Iris pigment epithelial cell (primary cell): ENCODE data around the gene KCNJ5.

Experiments used
- DNase-seq: peaks from one replicate; pipeline ENCODE4 v3.0.0-alpha.2; 2011; ENCODE audit warnings: low read depth

KCNJ5 gene

DNA sequence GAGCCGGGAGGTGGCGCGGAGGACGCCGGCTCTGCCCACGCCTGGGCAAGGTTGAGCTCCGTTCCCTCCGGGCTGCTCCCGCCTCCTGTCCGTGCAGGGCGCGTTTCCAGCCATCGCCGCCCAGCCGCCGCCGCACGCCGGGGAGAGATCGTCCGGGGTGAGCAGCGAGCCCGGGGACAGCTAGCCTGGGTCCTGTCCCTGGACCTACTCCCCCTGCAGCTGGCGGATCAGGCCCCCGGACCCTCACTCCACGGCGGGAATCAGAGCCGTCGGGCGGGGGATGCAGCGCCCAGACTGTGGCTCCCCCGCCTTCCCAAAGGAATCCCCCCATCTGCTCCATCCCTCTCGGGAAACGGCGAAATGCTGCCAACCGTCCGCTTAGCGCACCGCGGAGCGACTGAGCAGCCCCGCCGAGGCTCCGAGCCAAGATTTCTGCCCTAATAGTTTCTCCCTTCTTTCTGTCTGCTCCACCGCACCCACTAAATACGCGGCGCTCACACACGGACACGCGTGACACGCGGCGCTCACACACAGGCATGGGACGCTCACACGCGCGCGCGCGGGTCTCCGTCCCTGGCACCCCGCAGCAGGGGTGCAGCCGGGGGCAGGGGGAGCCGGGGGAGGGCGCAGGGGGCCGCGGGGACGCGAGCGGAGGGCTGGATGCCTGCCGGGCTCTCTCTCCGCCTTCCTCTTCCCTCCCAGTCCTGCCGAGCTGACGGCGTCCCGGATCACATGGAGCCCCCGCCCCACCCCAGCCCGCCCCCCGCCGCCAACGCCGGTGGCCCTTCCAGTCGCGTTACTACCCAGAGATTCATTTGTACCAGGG, at the start of gene KCNJ5:
TSS of gene KCNJ5 (plus strand) at position 814 of the 826 bp plus-strand sequence. CDS start 19,918 bp downstream, outside the sequence.
- no peak for DNase-seq

DNA sequence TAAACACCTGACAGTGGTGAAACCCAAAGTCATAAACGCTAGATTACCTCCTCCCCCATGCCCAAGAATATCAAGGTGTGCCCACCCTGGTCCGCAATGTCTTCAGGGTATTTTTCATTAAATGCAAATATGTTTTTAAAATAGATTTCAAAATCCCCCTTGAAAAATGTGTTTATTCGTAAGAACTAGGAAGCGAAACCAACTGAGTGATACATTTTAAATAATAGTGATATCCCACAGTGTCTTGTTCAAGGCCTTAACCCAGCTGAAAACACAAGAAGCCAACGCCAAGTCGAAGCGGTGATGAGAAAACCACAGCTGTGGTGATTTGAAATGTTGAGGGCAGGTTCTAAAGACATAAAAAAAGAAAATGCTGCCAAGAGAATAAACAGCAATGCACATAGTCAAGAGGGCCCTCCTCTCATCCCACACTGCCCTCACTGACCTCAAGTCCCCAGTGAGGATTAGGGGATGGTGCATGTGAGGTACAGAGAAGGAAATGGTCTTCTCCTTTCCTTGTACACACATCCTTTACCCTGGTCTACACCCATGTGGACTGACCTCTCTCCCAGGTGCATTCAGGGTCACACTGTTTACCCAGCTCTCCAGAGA, 49.6 kb upstream of the KCNJ5 start:
- no peak for DNase-seq

GRCh38 chr11:128843198-128843785, 47.9 kb upstream of the KCNJ5 start:
- DNase-seq, result no peak

DNA sequence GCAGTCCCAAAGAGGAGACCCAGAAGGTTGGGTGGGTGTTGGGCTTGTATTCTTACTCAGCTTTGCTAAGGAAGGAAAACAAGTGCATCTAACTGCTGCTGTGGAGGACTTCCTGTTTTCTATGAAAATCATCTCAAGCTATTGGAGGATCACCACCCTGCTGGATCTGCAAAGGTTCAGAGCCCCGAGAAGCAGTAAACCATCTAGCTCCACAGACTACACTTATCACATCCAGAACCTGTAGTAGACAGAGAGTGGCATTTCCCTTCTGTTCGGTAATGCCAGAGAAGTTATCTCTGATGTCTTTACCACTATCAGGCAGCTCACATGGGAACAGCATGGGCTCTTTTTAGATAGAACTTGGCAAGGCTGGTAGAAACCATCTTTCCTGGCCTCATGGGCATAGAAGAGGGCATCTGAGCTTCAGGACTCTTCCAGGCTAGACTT, 45.8 kb upstream of the KCNJ5 start:
- no peak for DNase-seq

DNA sequence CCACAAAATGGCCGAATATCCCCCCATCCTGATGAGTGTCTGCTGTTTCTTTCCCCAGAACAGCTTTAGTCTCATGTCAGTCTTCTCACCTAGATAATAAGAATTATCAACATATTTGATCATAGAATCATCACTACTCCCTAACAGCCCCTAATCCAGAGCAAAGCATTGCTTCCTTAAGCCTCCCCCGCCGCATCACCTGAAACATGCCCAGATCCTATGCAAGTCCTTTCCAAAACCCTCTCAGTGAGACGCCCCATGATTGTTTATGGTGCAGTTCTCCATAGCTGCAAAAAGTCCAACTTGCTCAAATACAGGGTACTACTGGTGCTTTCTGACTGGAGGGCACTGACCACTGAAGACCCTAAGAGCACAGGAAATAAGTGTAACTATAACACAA, 44.2 kb upstream of the KCNJ5 start:
- no peak for DNase-seq

DNA sequence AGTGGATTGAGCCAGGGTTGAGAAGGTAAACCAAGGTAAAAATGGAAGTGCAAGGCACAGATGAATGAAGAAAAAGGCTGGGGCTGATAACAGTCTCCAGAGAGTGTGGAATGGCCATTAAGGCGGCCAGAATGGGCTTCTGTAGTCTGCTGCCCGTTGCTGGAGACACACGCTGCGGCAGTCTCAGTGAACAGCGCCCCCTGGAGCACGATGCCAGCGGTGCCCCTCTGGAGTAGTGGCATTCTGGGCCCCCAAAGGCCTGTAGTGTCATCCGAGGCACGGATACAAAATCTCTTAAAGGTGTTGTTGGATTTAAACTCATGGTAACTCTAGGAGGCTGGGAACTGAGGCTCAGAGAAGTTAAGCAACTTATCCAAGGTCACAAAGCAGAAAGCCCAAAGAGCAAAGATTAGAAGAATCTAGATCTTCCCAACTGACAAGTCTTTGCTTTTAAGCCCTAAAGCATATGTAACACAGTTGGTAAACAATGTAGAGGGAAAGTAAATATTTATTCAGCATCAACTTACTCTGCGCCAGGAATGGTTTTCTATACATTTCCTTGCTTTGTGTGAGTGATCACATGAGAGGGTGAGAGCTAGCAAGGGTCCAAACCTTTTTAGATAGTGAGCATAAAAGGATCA, 42.2 kb upstream of the KCNJ5 start:
- DNase-seq, result peak; percentile 37

DNA sequence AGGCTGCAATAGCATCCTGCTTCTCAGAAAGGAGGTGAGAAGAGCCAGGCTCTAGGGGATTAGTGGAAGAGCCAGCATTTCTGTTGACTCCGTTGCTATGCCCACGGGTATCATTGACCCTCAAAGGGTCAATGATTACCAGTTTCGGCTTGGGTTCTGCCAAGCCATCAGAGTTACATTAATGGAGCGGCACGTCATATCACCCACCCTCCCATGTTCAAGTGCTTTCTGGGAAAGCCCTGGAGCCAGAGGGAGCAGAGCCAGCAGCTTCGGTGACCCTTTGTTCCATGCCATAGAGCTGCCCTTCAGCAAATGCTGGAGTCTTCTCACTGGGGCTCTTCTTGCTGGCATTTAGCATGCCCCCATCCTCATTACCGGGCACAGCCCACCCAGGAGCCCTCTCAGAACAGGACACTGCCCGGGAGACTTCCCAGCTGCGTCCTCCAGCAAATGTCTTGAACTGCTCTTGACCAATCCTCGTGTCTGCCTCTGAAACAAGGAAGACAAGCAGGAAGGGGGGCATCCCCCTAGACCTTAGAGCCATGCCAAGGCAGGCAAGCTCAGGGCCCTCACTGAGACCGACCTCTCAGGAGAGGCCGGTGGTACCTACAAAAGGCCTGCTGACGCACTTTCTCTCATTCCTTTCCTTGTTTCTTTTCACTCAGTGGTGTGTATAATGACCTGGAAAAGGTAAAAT, 38.7 kb upstream of the KCNJ5 start:
- no peak for DNase-seq

DNA sequence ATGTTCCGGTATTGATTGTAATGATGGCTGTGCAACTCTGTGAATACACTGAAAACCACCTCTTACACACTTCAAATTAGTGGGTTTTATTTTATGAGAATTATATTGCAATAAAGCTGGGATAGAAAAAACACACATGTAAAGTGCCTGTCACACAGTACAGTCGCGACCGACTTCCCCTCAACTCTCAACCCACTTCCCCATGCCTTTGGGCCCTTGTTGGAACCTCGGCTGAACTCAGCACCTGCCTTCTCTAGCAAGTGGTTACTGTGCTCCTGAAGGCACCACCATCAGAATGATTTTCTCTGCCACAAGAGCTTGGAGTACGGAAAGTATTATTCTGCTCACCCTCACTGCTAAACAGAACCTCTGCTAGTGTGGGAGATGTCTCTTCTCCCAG, 37.6 kb upstream of the KCNJ5 start:
- DNase-seq, result no peak

- DNase-seq, result no peak
Observed at GRCh38 chr11:128854841-128855240, 36.3 kb upstream of the KCNJ5 start.

- no peak for DNase-seq
Observed at GRCh38 chr11:128856241-128856640, 34.9 kb upstream of the KCNJ5 start.

- no peak for DNase-seq
Observed at GRCh38 chr11:128857341-128857740, 33.8 kb upstream of the KCNJ5 start.

- DNase-seq, result peak; percentile 58
Observed at GRCh38 chr11:128859563-128860441, 31.4 kb upstream of the KCNJ5 start.

GRCh38 chr11:128860571-128861361, 30.4 kb upstream of the KCNJ5 start:
- DNase-seq, result no peak

- DNase-seq, result no peak
Observed at GRCh38 chr11:128862406-128862805, 28.8 kb upstream of the KCNJ5 start.

GRCh38 chr11:128862908-128863660, 28.1 kb upstream of the KCNJ5 start:
- peak; percentile 61 for DNase-seq

- DNase-seq, result no peak
Observed at GRCh38 chr11:128865490-128865889, 25.7 kb upstream of the KCNJ5 start.

- no peak for DNase-seq
Observed at GRCh38 chr11:128867277-128867676, 23.9 kb upstream of the KCNJ5 start, which contains the start of gene KCNJ1. Gene KCNJ1 (minus strand): TSS chr11:128867296. CDS start chr11:128840243, 27,053 bp downstream.

DNA sequence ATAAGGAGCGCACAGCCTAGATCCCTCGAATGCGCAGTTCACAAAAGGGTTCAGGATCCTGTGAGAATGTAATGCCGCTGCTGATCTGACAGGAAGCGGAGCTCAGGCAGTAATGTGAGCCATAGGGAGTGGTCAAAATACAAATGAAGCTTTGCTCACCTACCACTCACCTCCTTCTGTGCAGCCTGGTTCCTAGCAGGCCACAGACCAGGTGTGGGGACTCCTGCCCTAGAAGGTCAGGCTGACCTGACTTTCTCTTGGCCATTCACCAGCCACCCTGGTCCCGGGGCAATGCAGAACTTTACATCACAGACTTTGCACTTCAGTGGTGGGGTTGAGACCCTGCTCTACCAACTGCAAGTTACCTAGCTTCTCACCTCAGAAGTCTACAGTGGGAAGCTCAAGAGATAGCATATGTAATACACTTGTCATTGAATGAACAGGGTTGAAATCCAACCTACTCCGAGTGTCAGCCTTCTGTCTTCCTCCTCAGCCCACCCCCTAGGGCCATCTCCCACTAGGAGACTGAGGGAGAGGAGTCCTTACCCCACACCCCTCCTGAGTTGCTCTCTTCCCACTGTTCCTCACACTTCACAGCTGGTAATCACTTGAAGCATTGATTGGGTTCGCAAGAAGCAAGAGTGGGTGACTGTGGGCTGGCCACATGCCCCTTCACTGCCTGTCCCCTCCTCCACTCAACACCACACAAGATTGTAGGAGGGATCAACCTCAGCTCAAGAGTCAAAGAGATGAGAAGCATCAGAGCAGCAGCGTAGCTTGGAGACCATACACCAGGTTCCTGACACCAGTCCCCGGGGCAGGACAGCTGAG, 22.1 kb upstream of the KCNJ5 start:
- DNase-seq, result no peak
